Fibroblast of lung (primary cell): ENCODE data around the gene TCEA3. TPM values are rescaled to one million over a fixed set of nuclear protein-coding genes. Genes with fewer than 3 reads are reported as not detected.

Source experiments
- DNase-seq, 2 donors: peaks; one replicate each; pipeline versions ENCODE4 v3.0.0 to v3.0.0-alpha.2; 2010; ENCODE audit warnings: low read depth in 2 of 2
- H2AFZ ChIP-seq: 2 replicates; pipeline ENCODE4 v1.5.1; 2012; ENCODE audit warnings: low read length, control low read depth, inconsistent platforms
- H3K27ac ChIP-seq: 2 replicates; pipeline ENCODE4 v1.5.1; 2011; ENCODE audit warnings: low read length, control low read depth; ENCODE audit not compliant: insufficient read depth
- H3K27me3 ChIP-seq: 2 replicates; pipeline ENCODE4 v1.5.1; 2011; ENCODE audit warnings: mild to moderate bottlenecking, low read length; ENCODE audit not compliant: control insufficient read depth, insufficient read depth
- H3K36me3 ChIP-seq: 2 replicates; pipeline ENCODE4 v1.5.1; 2011; ENCODE audit warnings: low read length; ENCODE audit not compliant: control insufficient read depth, insufficient read depth
- H3K4me1 ChIP-seq: 2 replicates; pipeline ENCODE4 v1.5.1; 2011; ENCODE audit warnings: low read length; ENCODE audit not compliant: control insufficient read depth, insufficient read depth; ENCODE audit errors: extremely low read depth
- H3K4me2 ChIP-seq: 2 replicates; pipeline ENCODE4 v1.5.1; 2011; ENCODE audit warnings: low read length, control low read depth; ENCODE audit not compliant: insufficient read depth; ENCODE audit errors: extremely low read depth
- H3K4me3 ChIP-seq, 4 experiments: fragments of 200-600 bp in 1 of 4; sonication (generic) in 1 of 4; replicated peaks in 1 of 4; 2 replicates each; pipeline ENCODE4 v1.5.1; 2011 to 2016; ENCODE audit warnings: low read length in 4 of 4, low read depth in 3 of 4, mild to moderate bottlenecking in 3 of 4, control low read depth in 2 of 4, inconsistent platforms in 1 of 4, mixed read lengths in 1 of 4; ENCODE audit not compliant: insufficient read depth in 1 of 4; ENCODE audit errors: control extremely low read depth in 1 of 4
- H3K79me2 ChIP-seq: 2 replicates; pipeline ENCODE4 v1.5.1; 2012; ENCODE audit warnings: mild to moderate bottlenecking, low read length, inconsistent platforms; ENCODE audit not compliant: control insufficient read depth, insufficient read depth
- H3K9ac ChIP-seq: 2 replicates; pipeline ENCODE4 v1.5.1; 2011; ENCODE audit warnings: mild to moderate bottlenecking, low read length, control low read depth; ENCODE audit not compliant: insufficient read depth
- H3K9me3 ChIP-seq: 2 replicates; pipeline ENCODE4 v1.5.1; 2012; ENCODE audit warnings: low read depth, low read length; ENCODE audit not compliant: control insufficient read depth, insufficient read depth
- H4K20me1 ChIP-seq: 2 replicates; pipeline ENCODE4 v1.5.1; 2011; ENCODE audit warnings: low read length; ENCODE audit not compliant: control insufficient read depth, insufficient read depth; ENCODE audit errors: extremely low read depth
- EZH2 ChIP-seq: IDR thresholded peaks from 2 replicates; pipeline ENCODE4 v1.5.1; 2012; ENCODE audit warnings: low read length, control low read depth, mild to moderate bottlenecking; ENCODE audit errors: missing control alignments
- polyA plus RNA-seq, 2 donors: library from polyadenylated mRNA; depleted of rRNA in 1 of 2; stranded (reverse) in 1 of 2; unstranded in 1 of 2; fragments of >200 nt; gene quantifications; 2 replicates each; pipeline ENCODE4 v1.2.1, GENCODE V29; 2011 to 2012; ENCODE audit warnings: missing spikeins in 1 of 2
- total RNA-seq: library from RNA; depleted of rRNA; stranded (reverse); fragments of >200 nt; gene quantifications from 2 replicates; pipeline ENCODE4 v1.2.1, GENCODE V29; 2014
- TF ChIP-seq, protein P1 (sequence below), 2 donors: IDR thresholded peaks in 1 of 2; conservative IDR thresholded peaks in 1 of 2; 1 replicate in 1 of 2; 2 replicates in 1 of 2; pipeline ENCODE4 v1.5.1; 2011 to 2012; ENCODE audit warnings: low read length in 2 of 2, control low read depth in 1 of 2, inconsistent platforms in 1 of 2, low read depth in 1 of 2, mild to moderate bottlenecking in 1 of 2

TCEA3 gene
- total and polyA plus RNA-seq, 2 donors (not counting 1 experiment from before 2014, with no cell fraction given): 12.3 to 44.6 TPM

DNA sequence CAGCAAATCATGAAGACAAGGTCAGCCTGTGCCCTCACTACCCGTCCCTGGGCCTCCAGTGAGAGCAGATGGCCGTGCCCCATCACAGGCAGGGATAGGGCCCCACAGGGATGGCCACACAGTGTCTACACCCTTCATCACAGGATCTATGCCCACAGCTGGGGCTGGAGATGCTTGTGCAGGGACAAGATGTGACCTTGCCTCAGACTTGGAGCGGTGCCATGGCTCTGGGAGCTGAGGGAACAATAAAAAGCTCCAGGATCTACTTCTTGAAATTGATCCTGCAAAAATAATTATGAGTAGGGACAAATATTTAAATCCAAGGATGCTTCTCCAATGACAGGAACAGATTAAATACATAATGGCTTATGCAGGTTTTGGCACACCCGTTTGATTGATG, 25.4 kb upstream of the TCEA3 start:
- no peak overlapping the region for H2AFZ ChIP-seq
- no peak for TF ChIP-seq EZH2
- TF ChIP-seq, protein P1, sequence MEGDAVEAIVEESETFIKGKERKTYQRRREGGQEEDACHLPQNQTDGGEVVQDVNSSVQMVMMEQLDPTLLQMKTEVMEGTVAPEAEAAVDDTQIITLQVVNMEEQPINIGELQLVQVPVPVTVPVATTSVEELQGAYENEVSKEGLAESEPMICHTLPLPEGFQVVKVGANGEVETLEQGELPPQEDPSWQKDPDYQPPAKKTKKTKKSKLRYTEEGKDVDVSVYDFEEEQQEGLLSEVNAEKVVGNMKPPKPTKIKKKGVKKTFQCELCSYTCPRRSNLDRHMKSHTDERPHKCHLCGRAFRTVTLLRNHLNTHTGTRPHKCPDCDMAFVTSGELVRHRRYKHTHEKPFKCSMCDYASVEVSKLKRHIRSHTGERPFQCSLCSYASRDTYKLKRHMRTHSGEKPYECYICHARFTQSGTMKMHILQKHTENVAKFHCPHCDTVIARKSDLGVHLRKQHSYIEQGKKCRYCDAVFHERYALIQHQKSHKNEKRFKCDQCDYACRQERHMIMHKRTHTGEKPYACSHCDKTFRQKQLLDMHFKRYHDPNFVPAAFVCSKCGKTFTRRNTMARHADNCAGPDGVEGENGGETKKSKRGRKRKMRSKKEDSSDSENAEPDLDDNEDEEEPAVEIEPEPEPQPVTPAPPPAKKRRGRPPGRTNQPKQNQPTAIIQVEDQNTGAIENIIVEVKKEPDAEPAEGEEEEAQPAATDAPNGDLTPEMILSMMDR (conservative IDR thresholded peaks at IDR 0.05 in 1 of 2, IDR thresholded peaks at IDR 0.05 in 1 of 2; ENCODE audit: low read depth in 1 of 2, low read length in 2 of 2): no peak

DNA sequence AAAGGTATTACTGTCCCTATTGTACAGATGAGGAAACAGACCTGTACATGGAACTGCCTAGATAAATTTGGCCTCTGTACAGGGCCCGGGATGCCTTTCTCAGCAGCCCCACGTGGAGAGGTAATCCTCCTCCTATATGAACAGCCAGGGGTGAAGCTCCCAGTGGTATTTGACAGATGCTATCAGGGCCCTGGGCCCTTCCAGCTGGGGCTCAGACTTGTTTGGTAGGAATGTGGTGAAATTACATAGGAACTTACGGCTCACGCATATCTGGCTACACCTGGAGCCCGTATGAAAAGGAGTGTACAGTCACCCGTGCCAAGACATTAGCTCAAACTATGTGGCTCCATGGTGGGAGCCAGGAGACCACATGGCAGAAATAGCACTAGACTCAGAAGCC, 24.8 kb upstream of the TCEA3 start:
- no peak overlapping the region for H3K9ac ChIP-seq
- H3K4me2 ChIP-seq: no peak overlapping the region
- H2AFZ ChIP-seq: no peak overlapping the region
- H3K27ac ChIP-seq: no peak overlapping the region
- no peaks in the 10 kb centered on the region for H3K79me2 ChIP-seq
- H3K36me3 ChIP-seq: peaks cover 5% of the 10 kb centered on the region
- H4K20me1 ChIP-seq: no peaks in the 10 kb centered on the region
- no peaks in the 10 kb centered on the region for H3K9me3 ChIP-seq
- no peak for DNase-seq
- TF ChIP-seq, protein P1 (conservative IDR thresholded peaks at IDR 0.05 in 1 of 2, IDR thresholded peaks at IDR 0.05 in 1 of 2; ENCODE audit: low read depth in 1 of 2, low read length in 2 of 2): no peak
- TF ChIP-seq EZH2: no peak
- H3K4me3 ChIP-seq: no peak overlapping the region
- H3K4me1 ChIP-seq: no peaks in the 10 kb centered on the region
- no peaks in the 10 kb centered on the region for H3K27me3 ChIP-seq

More for the DNA sequence above, 25.4 kb upstream of the TCEA3 start:
- no peaks in the 10 kb centered on the region for H3K4me1 ChIP-seq
- no peak overlapping the region for H3K27ac ChIP-seq
- no peak overlapping the region for H3K4me2 ChIP-seq
- peak in 1 of 2 donors; percentile 15 for DNase-seq
- H4K20me1 ChIP-seq: no peaks in the 10 kb centered on the region
- no peaks in the 10 kb centered on the region for H3K79me2 ChIP-seq
- no peak overlapping the region for H3K9ac ChIP-seq
- H3K27me3 ChIP-seq: no peaks in the 10 kb centered on the region
- H3K4me3 ChIP-seq: no peak overlapping the region
- H3K9me3 ChIP-seq: no peaks in the 10 kb centered on the region
- peaks cover 5% of the 10 kb centered on the region for H3K36me3 ChIP-seq

DNA sequence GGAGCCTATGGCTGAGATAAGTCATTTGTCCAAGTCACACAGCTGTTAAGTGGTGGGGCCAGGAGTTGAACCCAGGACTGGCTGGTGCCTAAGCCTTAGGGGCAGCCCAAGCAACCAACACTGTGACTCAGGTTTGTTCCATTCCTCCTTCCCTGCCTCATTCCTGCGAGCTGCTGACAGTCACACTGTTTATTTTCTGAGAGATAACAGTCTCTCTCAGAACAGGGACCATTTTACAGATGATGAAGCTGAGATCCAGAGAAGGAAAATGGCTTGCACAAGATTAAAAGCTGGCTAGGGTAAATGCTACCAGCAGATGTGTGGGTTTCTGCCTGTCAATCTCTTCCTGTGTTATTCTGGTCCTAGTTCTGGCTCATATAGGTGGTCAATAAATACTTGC, 24.3 kb upstream of the TCEA3 start:
- Histone ChIP-seq H3K27ac (no peak overlapping the region), H3K4me3 (no peak overlapping the region), H3K9me3 (no peaks in the 10 kb centered on the region), H4K20me1 (no peaks in the 10 kb centered on the region), H3K79me2 (no peaks in the 10 kb centered on the region), H2AFZ (no peak overlapping the region), H3K4me1 (no peaks in the 10 kb centered on the region), H3K4me2 (no peak overlapping the region), H3K36me3 (peaks cover 5% of the 10 kb centered on the region), H3K9ac (no peak overlapping the region), H3K27me3 (no peaks in the 10 kb centered on the region)
- DNase-seq: no peak
- no peak for TF ChIP-seq EZH2
